A549 (cell line): ENCODE results near the gene CFAP65.

Source experiments
- ESRRA ChIP-seq: fragments of 150-350 bp; IDR thresholded peaks from 2 replicates; pipeline ENCODE4 v1.6.1; 2014; ENCODE audit warnings: mild to moderate bottlenecking, low read length, borderline replicate concordance
- KDM5A ChIP-seq: fragments of 200-600 bp; sonication (generic); IDR thresholded peaks from 2 replicates; pipeline ENCODE4 v1.6.1; 2016; ENCODE audit warnings: antibody characterized with exemption, mild to moderate bottlenecking
- MAZ ChIP-seq: fragments of 150-350 bp; IDR thresholded peaks from 2 replicates; pipeline ENCODE4 v1.6.1; 2014; ENCODE audit warnings: antibody characterized with exemption, low read depth, low read length, borderline replicate concordance
- MYC ChIP-seq: IDR thresholded peaks from 2 replicates; pipeline ENCODE4 v1.6.1; 2012; ENCODE audit warnings: mild to moderate bottlenecking, inconsistent platforms, low read length, improper control_type of control experiment, borderline replicate concordance
- NR3C1 ChIP-seq: fragments of >200 bp; sonication (Bioruptor Twin); formaldehyde crosslinking; IDR thresholded peaks from 3 replicates; pipeline ENCODE4 v1.6.1; 2017
- POLR2A ChIP-seq: IDR thresholded peaks from 2 replicates; pipeline ENCODE4 v1.6.1; 2012; ENCODE audit warnings: mild to moderate bottlenecking, low read length
- RAD21 ChIP-seq, 2 experiments: fragments of >200 bp in 1 of 2; sonication (Bioruptor Twin) in 1 of 2; formaldehyde crosslinking in 1 of 2; IDR thresholded peaks in 1 of 2; conservative IDR thresholded peaks in 1 of 2; 2 replicates in 1 of 2; 3 replicates in 1 of 2; pipeline ENCODE4 v1.6.1; 2012 to 2018; ENCODE audit warnings: inconsistent platforms in 1 of 2
- RCOR1 ChIP-seq: fragments of 150-350 bp; IDR thresholded peaks from 2 replicates; pipeline ENCODE4 v1.6.1; 2014; ENCODE audit warnings: antibody characterized with exemption, low read length, low read depth
- TP53 ChIP-seq: fragments of 250-450 bp; sonication (Bioruptor Pico); IDR thresholded peaks from 2 replicates; pipeline ENCODE4 v1.5.0; 2021; ENCODE audit warnings: mild to moderate bottlenecking, moderate library complexity
- TF ChIP-seq, protein P1 (sequence below): fragments of >200 bp; sonication (Bioruptor Twin); formaldehyde crosslinking; IDR thresholded peaks from 3 replicates; pipeline ENCODE4 v1.5.1; 2016
- TF ChIP-seq, protein P2 (sequence below): IDR thresholded peaks from 2 replicates; pipeline ENCODE4 v1.6.1; 2012
- TF ChIP-seq, protein P3 (sequence below): fragments of 250-450 bp; sonication (Bioruptor Pico); IDR thresholded peaks from 2 replicates; pipeline ENCODE4 v1.5.0; 2021; ENCODE audit warnings: mild to moderate bottlenecking, moderate library complexity, borderline replicate concordance

DNA sequence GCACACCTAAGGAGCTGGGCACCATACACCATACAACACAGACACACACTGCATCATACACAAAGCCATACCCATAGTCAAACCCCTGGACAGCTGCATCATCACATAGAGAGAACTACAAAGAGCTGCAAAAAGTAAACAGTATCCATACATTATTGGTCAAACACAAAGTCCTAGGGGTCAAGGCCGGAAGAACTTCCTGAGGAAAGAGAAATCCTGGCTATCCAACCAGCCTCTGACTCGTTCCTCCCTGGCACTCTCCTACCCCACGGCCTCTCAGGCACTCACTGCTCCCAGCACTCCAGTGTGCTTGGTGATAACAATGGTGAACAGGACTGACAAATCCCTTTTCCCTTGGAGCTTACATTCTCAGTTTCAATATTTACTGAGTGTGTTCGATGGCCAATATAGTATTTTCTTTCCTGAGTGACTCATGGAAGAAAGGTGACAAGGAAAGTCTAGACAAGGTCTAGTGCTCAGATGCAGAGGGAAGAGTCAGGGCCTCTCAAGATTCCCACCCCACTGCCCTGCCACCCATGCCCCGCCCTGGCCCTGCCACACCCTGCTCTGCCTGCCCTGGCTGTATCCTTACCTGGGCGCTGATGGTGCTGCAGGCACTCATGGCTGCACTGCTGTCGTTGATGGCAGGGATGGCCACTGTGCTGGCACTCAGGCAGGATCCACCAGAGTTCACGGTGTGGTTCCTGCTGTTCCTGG, 3.4 kb downstream of the CFAP65 start:
- TF ChIP-seq POLR2A, result no peak
- TF ChIP-seq, protein P1, sequence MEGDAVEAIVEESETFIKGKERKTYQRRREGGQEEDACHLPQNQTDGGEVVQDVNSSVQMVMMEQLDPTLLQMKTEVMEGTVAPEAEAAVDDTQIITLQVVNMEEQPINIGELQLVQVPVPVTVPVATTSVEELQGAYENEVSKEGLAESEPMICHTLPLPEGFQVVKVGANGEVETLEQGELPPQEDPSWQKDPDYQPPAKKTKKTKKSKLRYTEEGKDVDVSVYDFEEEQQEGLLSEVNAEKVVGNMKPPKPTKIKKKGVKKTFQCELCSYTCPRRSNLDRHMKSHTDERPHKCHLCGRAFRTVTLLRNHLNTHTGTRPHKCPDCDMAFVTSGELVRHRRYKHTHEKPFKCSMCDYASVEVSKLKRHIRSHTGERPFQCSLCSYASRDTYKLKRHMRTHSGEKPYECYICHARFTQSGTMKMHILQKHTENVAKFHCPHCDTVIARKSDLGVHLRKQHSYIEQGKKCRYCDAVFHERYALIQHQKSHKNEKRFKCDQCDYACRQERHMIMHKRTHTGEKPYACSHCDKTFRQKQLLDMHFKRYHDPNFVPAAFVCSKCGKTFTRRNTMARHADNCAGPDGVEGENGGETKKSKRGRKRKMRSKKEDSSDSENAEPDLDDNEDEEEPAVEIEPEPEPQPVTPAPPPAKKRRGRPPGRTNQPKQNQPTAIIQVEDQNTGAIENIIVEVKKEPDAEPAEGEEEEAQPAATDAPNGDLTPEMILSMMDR, result no peak
- no peak for TF ChIP-seq TP53 (CRISPR knock-in tag)
- no peak for TF ChIP-seq RAD21 (conservative IDR thresholded peaks at IDR 0.05 in 1 of 2, IDR thresholded peaks at IDR 0.05 in 1 of 2)
- TF ChIP-seq, protein P2, sequence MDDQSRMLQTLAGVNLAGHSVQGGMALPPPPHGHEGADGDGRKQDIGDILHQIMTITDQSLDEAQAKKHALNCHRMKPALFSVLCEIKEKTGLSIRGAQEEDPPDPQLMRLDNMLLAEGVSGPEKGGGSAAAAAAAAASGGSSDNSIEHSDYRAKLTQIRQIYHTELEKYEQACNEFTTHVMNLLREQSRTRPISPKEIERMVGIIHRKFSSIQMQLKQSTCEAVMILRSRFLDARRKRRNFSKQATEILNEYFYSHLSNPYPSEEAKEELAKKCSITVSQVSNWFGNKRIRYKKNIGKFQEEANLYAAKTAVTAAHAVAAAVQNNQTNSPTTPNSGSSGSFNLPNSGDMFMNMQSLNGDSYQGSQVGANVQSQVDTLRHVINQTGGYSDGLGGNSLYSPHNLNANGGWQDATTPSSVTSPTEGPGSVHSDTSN, result no peak
- TF ChIP-seq, protein P3, sequence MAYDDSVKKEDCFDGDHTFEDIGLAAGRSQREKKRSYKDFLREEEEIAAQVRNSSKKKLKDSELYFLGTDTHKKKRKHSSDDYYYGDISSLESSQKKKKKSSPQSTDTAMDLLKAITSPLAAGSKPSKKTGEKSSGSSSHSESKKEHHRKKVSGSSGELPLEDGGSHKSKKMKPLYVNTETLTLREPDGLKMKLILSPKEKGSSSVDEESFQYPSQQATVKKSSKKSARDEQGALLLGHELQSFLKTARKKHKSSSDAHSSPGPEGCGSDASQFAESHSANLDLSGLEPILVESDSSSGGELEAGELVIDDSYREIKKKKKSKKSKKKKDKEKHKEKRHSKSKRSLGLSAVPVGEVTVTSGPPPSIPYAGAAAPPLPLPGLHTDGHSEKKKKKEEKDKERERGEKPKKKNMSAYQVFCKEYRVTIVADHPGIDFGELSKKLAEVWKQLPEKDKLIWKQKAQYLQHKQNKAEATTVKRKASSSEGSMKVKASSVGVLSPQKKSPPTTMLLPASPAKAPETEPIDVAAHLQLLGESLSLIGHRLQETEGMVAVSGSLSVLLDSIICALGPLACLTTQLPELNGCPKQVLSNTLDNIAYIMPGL (CRISPR knock-in tag), result no peak
- no peak for TF ChIP-seq ESRRA
- no peak for TF ChIP-seq RCOR1
- no peak for TF ChIP-seq NR3C1
- TF ChIP-seq MYC, result no peak
- no peak for TF ChIP-seq KDM5A
- TF ChIP-seq MAZ, result no peak
